HepG2 (cell line): Measurements from ENCODE around the gene SIRT7.

Source experiments
- DNMT1 ChIP-seq: sonication (generic); formaldehyde crosslinking; IDR thresholded peaks from 2 replicates; pipeline ENCODE4 v1.5.1; 2020; ENCODE audit warnings: mild to moderate bottlenecking, missing genetic modification reagents
- ETV5 ChIP-seq: IDR thresholded peaks from 2 replicates; pipeline ENCODE4 v1.6.1; 2018; ENCODE audit warnings: missing biosample characterization, missing genetic modification reagents, inconsistent platforms, borderline replicate concordance
- EZH2 ChIP-seq: conservative IDR thresholded peaks from 2 replicates; pipeline ENCODE4 v1.6.1; 2012; ENCODE audit warnings: mild to moderate bottlenecking, low read depth, low read length, moderate library complexity
- JUNB ChIP-seq: sonication (generic); formaldehyde crosslinking; IDR thresholded peaks from 2 replicates; pipeline ENCODE4 v1.8.0; 2022; ENCODE audit warnings: missing genetic modification reagents, mild to moderate bottlenecking, borderline replicate concordance
- MED13 ChIP-seq: sonication (generic); formaldehyde crosslinking; IDR thresholded peaks from 2 replicates; pipeline ENCODE4 v1.5.0; 2020; ENCODE audit warnings: missing genetic modification reagents
- POLR2A ChIP-seq, 2 experiments: IDR thresholded peaks; 2 replicates each; pipeline ENCODE4 v1.6.1; 2011; ENCODE audit warnings: low read depth in 2 of 2, low read length in 2 of 2, mild to moderate bottlenecking in 1 of 2, moderate library complexity in 1 of 2; ENCODE audit not compliant: insufficient read depth in 1 of 2
- TF ChIP-seq, protein P1 (sequence below): sonication (generic); formaldehyde crosslinking; IDR thresholded peaks from 2 replicates; pipeline ENCODE4 v1.4.0; 2020; ENCODE audit warnings: missing genetic modification reagents
- TF ChIP-seq, protein P2 (sequence below): sonication (generic); formaldehyde crosslinking; IDR thresholded peaks from 2 replicates; pipeline ENCODE4 v1.5.0; 2020; ENCODE audit warnings: mild to moderate bottlenecking, missing genetic modification reagents, moderate library complexity

DNA sequence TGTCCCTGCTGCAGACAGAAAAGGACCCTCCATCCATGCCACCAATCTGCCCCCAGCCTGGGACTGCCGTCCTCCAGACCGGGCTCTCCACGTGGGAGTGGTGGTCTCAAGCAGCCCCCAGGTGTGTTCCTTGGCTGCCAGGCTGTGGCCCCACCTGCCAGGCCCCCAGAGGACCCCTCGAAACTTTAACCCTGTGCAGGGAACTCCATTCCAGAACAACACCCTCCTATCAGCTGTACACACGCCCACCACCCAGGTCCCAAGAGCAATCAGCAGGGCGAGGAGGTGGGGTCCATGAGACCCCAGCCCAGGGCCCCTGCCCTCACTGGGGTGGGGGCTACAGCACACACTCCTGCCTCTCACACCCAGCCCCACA, 17.7 kb upstream of the SIRT7 start:
- no peak for TF ChIP-seq MED13 (CRISPR knock-in tag)
- no peak for TF ChIP-seq ETV5
- TF ChIP-seq DNMT1 (CRISPR knock-in tag) = no peak
- TF ChIP-seq, protein P1, sequence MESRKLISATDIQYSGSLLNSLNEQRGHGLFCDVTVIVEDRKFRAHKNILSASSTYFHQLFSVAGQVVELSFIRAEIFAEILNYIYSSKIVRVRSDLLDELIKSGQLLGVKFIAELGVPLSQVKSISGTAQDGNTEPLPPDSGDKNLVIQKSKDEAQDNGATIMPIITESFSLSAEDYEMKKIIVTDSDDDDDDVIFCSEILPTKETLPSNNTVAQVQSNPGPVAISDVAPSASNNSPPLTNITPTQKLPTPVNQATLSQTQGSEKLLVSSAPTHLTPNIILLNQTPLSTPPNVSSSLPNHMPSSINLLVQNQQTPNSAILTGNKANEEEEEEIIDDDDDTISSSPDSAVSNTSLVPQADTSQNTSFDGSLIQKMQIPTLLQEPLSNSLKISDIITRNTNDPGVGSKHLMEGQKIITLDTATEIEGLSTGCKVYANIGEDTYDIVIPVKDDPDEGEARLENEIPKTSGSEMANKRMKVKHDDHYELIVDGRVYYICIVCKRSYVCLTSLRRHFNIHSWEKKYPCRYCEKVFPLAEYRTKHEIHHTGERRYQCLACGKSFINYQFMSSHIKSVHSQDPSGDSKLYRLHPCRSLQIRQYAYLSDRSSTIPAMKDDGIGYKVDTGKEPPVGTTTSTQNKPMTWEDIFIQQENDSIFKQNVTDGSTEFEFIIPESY (CRISPR knock-in tag) = no peak
- no peak for TF ChIP-seq EZH2
- TF ChIP-seq, protein P2, sequence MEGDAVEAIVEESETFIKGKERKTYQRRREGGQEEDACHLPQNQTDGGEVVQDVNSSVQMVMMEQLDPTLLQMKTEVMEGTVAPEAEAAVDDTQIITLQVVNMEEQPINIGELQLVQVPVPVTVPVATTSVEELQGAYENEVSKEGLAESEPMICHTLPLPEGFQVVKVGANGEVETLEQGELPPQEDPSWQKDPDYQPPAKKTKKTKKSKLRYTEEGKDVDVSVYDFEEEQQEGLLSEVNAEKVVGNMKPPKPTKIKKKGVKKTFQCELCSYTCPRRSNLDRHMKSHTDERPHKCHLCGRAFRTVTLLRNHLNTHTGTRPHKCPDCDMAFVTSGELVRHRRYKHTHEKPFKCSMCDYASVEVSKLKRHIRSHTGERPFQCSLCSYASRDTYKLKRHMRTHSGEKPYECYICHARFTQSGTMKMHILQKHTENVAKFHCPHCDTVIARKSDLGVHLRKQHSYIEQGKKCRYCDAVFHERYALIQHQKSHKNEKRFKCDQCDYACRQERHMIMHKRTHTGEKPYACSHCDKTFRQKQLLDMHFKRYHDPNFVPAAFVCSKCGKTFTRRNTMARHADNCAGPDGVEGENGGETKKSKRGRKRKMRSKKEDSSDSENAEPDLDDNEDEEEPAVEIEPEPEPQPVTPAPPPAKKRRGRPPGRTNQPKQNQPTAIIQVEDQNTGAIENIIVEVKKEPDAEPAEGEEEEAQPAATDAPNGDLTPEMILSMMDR (CRISPR knock-in tag) = no peak
- no peak for TF ChIP-seq JUNB
- TF ChIP-seq POLR2A (IDR thresholded peaks at IDR 0.05; ENCODE audit: insufficient read depth in 1 of 2, low read depth in 2 of 2, low read length in 2 of 2) = no peak
